Measurements from ENCODE around the gene DYRK4.
A peak's percentile ranks its signal among the peaks of the same experiment; 100 is the strongest.

The DYRK4 gene

DNA sequence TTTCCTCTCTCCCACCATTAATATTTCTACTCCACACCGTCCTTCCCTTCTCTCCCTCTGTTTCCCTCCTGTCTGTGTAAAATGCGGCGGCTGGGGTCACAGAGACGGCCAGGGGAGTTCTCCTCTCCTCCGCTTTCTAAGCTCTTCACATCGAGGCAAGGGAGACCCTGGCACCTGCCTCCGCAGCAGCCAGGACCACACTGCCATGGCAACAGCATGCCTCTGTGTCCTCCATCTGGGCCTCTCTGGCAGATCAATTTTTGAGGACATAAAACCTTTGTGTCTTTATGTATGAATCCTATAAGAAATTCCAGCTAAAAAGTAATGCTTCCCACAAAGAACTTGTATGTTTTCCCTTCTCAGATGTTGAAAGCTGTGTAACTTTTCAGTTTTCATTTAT, 41.4 kb downstream of the DYRK4 start:
- in situ Hi-C loops (cut with HindIII; ENCODE audit: low pct_ligation_motif_present, low pct_unique_long_range_greater_than_20kb, low sequenced_read_pairs), result no loop called here
- DNase-seq, result no peak

DNA sequence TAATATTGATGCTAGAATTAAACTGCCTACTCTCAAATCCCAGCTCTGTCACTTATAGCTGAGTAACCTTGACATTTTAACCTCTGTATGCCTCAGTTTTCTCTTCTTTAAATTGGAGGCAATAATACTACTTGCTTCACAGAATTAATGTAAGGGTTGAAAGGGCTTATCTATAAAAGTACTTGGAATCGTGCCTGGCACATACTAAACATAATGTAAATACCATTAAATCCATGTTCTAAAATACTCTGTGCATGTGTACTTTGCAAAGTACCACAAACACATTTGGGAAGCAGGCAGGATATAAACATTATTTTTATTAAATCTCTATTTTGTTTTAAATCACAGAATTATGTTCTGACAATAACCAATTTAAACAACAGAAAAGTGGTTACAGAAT, 41.9 kb downstream of the DYRK4 start:
- in situ Hi-C loops (cut with HindIII; ENCODE audit: low pct_ligation_motif_present, low pct_unique_long_range_greater_than_20kb, low sequenced_read_pairs), result no loop called here
- DNase-seq, result no peak

- in situ Hi-C loops (cut with HindIII; ENCODE audit: low pct_ligation_motif_present, low pct_unique_long_range_greater_than_20kb, low sequenced_read_pairs), result no loop called here
- peak; percentile 94 for DNase-seq
These were observed 42.7 kb downstream of the DYRK4 start for GRCh38 chr12:4604684-4605193.

DNA sequence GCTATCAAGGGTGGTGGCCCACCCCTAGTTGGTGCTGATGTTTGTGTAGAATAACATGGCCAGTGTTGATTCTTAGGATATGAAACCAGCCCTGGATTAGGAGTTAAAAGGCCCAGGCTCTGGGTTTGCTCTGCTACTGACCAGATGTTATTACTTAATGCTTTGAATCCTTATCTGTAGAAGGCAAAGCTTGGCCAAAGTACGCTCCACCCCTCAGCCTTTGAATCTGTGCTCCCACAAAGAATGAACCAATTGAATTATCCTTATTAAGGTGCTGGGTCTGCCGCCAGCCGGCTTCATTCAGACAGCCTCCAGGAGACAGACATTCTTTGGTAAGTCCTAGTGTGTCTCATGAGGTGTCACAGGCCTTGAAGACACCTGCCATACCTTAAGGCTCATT, 45.0 kb downstream of the DYRK4 start:
- in situ Hi-C loops (cut with HindIII; ENCODE audit: low pct_ligation_motif_present, low pct_unique_long_range_greater_than_20kb, low sequenced_read_pairs), result no loop called here
- DNase-seq, result no peak

DNA sequence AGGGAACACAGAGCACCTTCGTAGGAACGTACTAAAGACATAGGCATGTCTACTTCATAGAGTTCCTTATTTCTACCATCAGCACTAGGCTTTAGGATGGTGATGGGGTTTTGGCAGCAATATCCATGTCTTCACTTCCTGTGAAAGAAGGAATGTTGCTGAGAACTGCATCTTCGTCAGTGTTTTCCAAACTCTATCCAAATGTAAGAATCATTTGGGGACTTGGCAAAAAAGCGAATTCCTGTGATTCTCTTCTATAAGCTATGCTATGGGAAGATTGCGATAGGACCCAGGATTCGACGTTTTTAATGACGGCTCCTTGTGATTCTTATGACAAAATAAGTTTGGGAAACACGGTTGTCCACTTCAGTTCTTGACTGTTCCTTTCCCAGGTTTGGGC, 47.1 kb downstream of the DYRK4 start:
- in situ Hi-C loops (cut with HindIII; ENCODE audit: low pct_ligation_motif_present, low pct_unique_long_range_greater_than_20kb, low sequenced_read_pairs), result no loop called here
- DNase-seq, result no peak

- in situ Hi-C loops (cut with HindIII; ENCODE audit: low pct_ligation_motif_present, low pct_unique_long_range_greater_than_20kb, low sequenced_read_pairs), result no loop called here
- DNase-seq, result no peak
These were observed 48.5 kb downstream of the DYRK4 start for GRCh38 chr12:4610481-4610880.

- in situ Hi-C loops (cut with HindIII; ENCODE audit: low pct_ligation_motif_present, low pct_unique_long_range_greater_than_20kb, low sequenced_read_pairs), result no loop called here
- DNase-seq, result no peak
These were observed 53.7 kb downstream of the DYRK4 start for GRCh38 chr12:4615667-4616066.

- in situ Hi-C loops (cut with HindIII; ENCODE audit: low pct_ligation_motif_present, low pct_unique_long_range_greater_than_20kb, low sequenced_read_pairs), result no loop called here
- DNase-seq, result no peak
These were observed 59.5 kb downstream of the DYRK4 start for GRCh38 chr12:4621511-4621910.

DNA sequence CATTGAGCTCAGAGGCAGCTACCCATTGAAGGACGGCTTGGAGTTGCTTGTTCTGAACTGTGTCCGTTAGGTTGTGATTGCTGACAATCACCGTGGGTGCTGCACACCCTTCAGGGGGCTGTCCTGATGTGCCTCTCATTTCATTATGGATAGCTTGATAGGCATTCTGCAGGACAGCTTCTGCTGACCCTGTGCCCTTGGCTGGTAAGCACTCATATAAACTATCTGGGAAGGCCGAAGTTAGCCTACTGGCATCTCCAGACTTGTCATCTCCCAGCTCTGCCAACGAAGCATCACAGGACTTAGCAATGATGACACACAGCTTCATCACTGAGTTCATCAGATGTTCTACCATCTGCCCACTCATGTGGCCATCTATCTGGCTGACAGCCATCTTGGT, 64.5 kb downstream of the DYRK4 start:
- in situ Hi-C loops (cut with HindIII; ENCODE audit: low pct_ligation_motif_present, low pct_unique_long_range_greater_than_20kb, low sequenced_read_pairs), result no loop called here

DNA sequence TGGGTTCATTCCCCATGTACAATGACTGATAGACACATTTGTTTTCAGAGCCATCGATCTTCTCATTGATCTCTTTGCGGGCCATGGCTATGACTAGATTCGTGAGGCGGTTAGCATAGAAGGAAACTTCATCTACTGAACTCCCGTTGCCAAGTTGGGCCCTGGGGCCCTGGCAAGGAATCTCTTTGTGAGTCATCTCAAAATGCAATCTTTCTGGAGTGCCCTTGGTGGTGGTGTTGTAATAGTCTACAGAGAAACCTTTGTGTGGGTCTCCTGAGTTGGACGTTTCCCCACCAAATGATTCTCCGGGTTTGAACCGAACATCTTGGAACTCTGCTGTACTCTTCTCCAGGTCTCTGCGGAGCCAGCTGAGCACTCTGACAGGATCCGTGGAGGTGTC, 66.4 kb downstream of the DYRK4 start:
- DNase-seq, result no peak
- in situ Hi-C loops (cut with HindIII; ENCODE audit: low pct_ligation_motif_present, low pct_unique_long_range_greater_than_20kb, low sequenced_read_pairs), result no loop called here

More for the DNA sequence above, 64.5 kb downstream of the DYRK4 start:
- DNase-seq, result no peak

GRCh38 chr12:4630262-4630661, 68.3 kb downstream of the DYRK4 start:
- DNase-seq, result no peak
- in situ Hi-C loops (cut with HindIII; ENCODE audit: low pct_ligation_motif_present, low pct_unique_long_range_greater_than_20kb, low sequenced_read_pairs), result no loop called here

DNA sequence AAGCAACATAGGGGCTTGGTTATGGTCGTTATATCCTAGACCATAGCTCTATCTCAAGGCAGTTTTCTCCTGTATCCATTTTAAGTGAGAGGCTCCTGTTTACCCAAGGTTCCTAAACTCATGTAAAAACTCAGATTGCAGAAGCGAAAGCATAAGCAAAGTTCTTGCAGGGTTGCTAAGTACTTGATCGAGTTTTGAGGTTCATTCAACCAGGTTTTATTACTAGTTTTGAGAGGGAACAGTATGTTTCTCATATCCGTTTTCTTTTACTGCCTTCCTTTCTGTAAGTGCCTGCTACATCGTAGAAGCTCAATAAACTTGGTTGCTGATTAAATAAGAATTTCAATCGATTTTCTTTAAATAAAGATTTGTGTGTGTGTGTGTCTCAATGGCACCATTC, 81.7 kb downstream of the DYRK4 start:
- no peak for DNase-seq
- in situ Hi-C loops (cut with HindIII; ENCODE audit: low pct_ligation_motif_present, low pct_unique_long_range_greater_than_20kb, low sequenced_read_pairs), result no loop called here

DNA sequence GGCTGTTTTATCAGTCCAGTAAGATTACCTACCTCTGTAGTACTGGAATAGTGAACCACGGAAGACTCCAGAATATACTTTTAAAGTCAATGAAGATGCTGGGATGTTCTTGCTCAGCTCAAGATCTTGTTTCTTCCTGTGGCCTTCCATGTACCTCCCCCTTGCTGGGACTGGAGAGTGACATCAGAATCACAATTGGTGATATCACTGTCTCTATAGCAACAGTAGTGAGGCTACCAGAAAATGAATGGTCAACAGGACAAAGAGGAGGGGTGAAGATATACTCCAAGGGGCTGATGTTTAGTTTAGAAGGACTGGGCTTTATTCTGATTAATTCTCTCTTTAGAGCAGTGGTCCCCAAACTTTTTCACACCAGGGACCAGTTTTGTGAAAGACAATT, 83.0 kb downstream of the DYRK4 start:
- no peak for DNase-seq
- in situ Hi-C loops (cut with HindIII; ENCODE audit: low pct_ligation_motif_present, low pct_unique_long_range_greater_than_20kb, low sequenced_read_pairs), result no loop called here

GRCh38 chr12:4648104-4648500, 86.1 kb downstream of the DYRK4 start:
- peak; percentile 13 for DNase-seq
- in situ Hi-C loops (cut with HindIII; ENCODE audit: low pct_ligation_motif_present, low pct_unique_long_range_greater_than_20kb, low sequenced_read_pairs), result no loop called here

GRCh38 chr12:4648501-4649357, 86.7 kb downstream of the DYRK4 start, which contains the start of the genes AKAP3 and NDUFA9:
AKAP3 (minus strand) TSS chr12:4649051; CDS start chr12:4638196, 10,855 bp downstream.
NDUFA9 (plus strand) TSS chr12:4649114; CDS start chr12:4649127, 13 bp downstream.
- in situ Hi-C loops (cut with HindIII; ENCODE audit: low pct_ligation_motif_present, low pct_unique_long_range_greater_than_20kb, low sequenced_read_pairs), result no loop called here
- peak; percentile 91 for DNase-seq

- in situ Hi-C loops (cut with HindIII; ENCODE audit: low pct_ligation_motif_present, low pct_unique_long_range_greater_than_20kb, low sequenced_read_pairs), result no loop called here
- DNase-seq, result no peak
These were observed 87.3 kb downstream of the DYRK4 start for GRCh38 chr12:4649358-4649661.

DNA sequence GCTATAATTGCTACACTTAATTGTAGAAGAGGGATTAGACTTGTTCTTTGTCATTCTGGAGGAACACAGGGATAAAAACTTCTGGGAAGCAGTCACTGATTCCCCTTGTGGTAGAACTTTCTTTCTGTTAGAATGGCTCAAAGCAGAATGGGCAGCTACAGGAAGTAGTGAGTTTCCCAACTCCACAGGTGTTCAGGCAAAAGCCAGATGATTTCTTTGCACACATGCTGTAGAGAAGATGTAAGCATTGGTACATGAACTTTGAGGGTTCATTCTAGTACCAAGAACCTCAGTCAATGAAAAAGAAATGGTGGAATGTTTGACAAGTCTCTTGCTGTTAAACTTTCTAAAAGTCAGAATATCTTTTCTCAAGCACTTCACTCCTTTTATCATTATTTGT, 91.2 kb downstream of the DYRK4 start:
- peak; percentile 12 for DNase-seq
- in situ Hi-C loops (cut with HindIII; ENCODE audit: low pct_ligation_motif_present, low pct_unique_long_range_greater_than_20kb, low sequenced_read_pairs), result no loop called here

DNA sequence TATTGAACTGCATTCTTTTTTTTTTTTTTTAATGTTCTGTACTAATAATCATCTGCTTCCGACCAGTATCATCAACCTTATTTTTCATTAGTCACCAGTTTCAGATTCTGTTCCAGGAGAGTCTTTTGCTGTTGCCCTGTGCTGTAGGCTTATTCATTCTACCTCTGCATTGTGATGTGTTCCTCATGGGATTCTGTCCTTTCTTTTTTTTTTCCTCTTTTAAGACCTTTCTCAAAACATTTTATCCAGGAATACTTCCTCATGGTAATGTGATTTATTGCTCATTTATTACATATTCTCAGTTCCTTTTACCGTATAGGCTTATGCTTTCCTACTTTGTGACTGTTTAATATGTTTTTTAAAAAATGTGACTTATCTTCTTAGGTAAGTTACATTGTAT, 91.7 kb downstream of the DYRK4 start:
- in situ Hi-C loops (cut with HindIII; ENCODE audit: low pct_ligation_motif_present, low pct_unique_long_range_greater_than_20kb, low sequenced_read_pairs), result no loop called here
- no peak for DNase-seq
